ENCODE measurements around the gene ADAP1. TPM values are rescaled to one million over a fixed set of nuclear protein-coding genes. Genes with fewer than 3 reads are reported as not detected.

ADAP1 gene
- total RNA-seq, 1 experiment from 2014 or later, result 34.0 TPM

DNA sequence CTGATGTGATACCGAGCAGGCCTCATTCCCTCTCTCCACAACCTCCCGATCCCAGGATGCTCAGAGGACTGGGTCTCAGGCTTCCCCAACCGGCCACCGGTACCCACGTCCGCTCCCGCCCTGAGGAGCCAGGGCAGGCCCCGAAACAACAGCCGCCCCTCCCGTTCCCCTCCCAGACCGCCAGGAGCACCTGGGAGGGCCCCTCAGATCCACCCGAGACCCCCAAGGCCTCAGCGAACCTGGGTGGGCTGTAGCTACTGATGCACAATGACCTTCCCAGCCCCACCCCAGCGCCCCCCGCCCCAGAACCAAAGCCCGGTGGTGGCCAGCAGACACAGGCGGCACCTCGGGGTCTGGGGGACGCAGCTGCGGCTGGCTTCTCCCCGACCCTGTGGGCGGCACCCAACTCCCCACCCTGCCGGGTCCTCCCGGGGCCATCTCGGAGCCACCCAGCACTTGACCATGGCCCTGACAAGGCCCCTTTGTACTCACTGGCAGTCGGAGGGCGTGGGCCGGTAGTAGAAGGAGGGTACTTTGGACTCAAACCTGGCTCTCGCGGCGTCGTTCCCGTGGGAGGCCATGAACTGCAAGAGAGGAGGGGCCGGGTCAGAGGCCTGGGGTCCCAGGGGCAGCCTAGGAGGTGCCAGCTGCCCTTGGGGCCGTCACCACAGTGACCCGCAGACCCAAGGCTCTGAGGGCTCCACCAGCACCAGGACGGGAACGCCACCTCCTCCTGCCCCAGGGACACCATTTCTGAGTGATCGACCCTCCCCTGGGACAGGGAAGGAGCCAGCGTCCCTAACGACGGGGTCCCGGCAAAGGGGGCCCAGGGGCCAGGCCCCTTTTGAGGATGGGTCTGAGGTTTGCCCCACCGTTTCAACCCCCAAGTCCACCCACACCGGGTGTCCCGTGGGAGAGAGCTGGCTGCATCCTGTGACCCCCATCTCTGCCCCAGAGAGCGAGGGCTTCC, 28.1 kb downstream of the ADAP1 start:
- Histone ChIP-seq H3K9ac (ENCODE audit: low read length) (no peak overlapping the region), H2AFZ (ENCODE audit: low read depth, low read length, poor library complexity, severe bottlenecking) (no peak overlapping the region), H3K79me2 (ENCODE audit: insufficient read depth, low read length) (no peaks in the 10 kb centered on the region), H3K4me3 (replicated peaks in 1 of 2; ENCODE audit: low read depth in 1 of 2, low read length in 2 of 2) (no peak overlapping the region), H3K27me3 (ENCODE audit: insufficient read depth, low read length) (no peaks in the 10 kb centered on the region), H3K9me3 (ENCODE audit: control insufficient read depth in 1 of 2, insufficient read depth in 1 of 2, low read depth in 1 of 2, low read length in 2 of 2) (no peaks in the 10 kb centered on the region), H3K9me2 (ENCODE audit: insufficient read depth) (no peaks in the 10 kb centered on the region), H3K4me1 (ENCODE audit: control insufficient read depth in 1 of 2, insufficient read depth in 2 of 2, low read length in 2 of 2) (peaks cover 0 to 13% of the 10 kb centered on the region in 2 experiments; a peak in 2 of 4 replicates), H3K36me3 (ENCODE audit: control insufficient read depth in 1 of 2, insufficient read depth in 2 of 2, low read length in 2 of 2) (no peaks in the 10 kb centered on the region), H3K27ac (ENCODE audit: low read depth, low read length) (no peak overlapping the region), H3K4me2 (ENCODE audit: low read length) (no peak overlapping the region), H4K20me1 (ENCODE audit: insufficient read depth) (no peaks in the 10 kb centered on the region)
- CTCF ChIA-PET, result no interaction called here
- intact Hi-C loops (cut with micrococcal nuclease), result no loop called here
- no peak for DNase-seq (ENCODE audit: low read depth, low spot score)
- POLR2A ChIA-PET, result no interaction called here
- BruUV-seq (replicated peaks), result no TSS peak
- peak; percentile 15; the same call in 1 of the 2 replicates for ATAC-seq
- RAD21 ChIA-PET (ENCODE audit: low non-redundant PET in 1 of 2, low total read pairs in 2 of 2, uncharacterized antibody in 2 of 2, unreplicated experiment in 2 of 2), result no interaction called here
- TF ChIP-seq ELF1 (IDR thresholded peaks at IDR 0.05; ENCODE audit: borderline replicate concordance, low read depth) (no peak), YY1 (IDR thresholded peaks at IDR 0.05; ENCODE audit: extremely low read depth, insufficient replicate concordance, low read depth, low read length) (no peak), ZFX (IDR thresholded peaks at IDR 0.05) (no peak), RAD21 (IDR thresholded peaks at IDR 0.05; ENCODE audit: low read depth) (no peak), ZNF274 (IDR thresholded peaks at IDR 0.05; ENCODE audit: low read depth, low read length) (no peak), EGR1 (IDR thresholded peaks at IDR 0.05; ENCODE audit: low read depth) (no peak), POLR2AphosphoS5 (IDR thresholded peaks at IDR 0.05; ENCODE audit: low read depth, low read length) (no peak), TCF7L2 (IDR thresholded peaks at IDR 0.05; ENCODE audit: borderline replicate concordance, extremely low read depth, insufficient read depth, insufficient read length) (no peak), POLR2A (IDR thresholded peaks at IDR 0.05; ENCODE audit: borderline replicate concordance, extremely low read depth, insufficient read depth, insufficient read length) (no peak)
- TF ChIP-seq, protein P1, sequence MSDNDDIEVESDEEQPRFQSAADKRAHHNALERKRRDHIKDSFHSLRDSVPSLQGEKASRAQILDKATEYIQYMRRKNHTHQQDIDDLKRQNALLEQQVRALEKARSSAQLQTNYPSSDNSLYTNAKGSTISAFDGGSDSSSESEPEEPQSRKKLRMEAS (IDR thresholded peaks at IDR 0.05), result no peak
- TF ChIP-seq, protein P2, sequence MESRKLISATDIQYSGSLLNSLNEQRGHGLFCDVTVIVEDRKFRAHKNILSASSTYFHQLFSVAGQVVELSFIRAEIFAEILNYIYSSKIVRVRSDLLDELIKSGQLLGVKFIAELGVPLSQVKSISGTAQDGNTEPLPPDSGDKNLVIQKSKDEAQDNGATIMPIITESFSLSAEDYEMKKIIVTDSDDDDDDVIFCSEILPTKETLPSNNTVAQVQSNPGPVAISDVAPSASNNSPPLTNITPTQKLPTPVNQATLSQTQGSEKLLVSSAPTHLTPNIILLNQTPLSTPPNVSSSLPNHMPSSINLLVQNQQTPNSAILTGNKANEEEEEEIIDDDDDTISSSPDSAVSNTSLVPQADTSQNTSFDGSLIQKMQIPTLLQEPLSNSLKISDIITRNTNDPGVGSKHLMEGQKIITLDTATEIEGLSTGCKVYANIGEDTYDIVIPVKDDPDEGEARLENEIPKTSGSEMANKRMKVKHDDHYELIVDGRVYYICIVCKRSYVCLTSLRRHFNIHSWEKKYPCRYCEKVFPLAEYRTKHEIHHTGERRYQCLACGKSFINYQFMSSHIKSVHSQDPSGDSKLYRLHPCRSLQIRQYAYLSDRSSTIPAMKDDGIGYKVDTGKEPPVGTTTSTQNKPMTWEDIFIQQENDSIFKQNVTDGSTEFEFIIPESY (IDR thresholded peaks at IDR 0.05; ENCODE audit: extremely low read depth, insufficient replicate concordance, low read length), result no peak
